NOMO-1 (cell line): ENCODE measurements around the gene HEATR5B.
"Not testable (repeated sequence)": the region's sequence is repeated elsewhere in the genome, so short reads cannot be mapped to it uniquely, and the experiment has no call there.

Experiments
- DNase-seq, 2 experiments: peaks; one replicate each; lab custom pipeline; 2025; ENCODE audit not compliant: unreplicated experiment in 2 of 2; lab: John Stamatoyannopoulos, UW

The HEATR5B gene

GRCh38 chr2:36993841-36994620, 90.1 kb downstream of the HEATR5B start:
- DNase-seq = no peak

GRCh38 chr2:36988008-36988407, 96.2 kb downstream of the HEATR5B start:
- DNase-seq = no peak

- DNase-seq = no peak
Observed at GRCh38 chr2:36982467-36982866, 101.7 kb downstream of the HEATR5B start.

GRCh38 chr2:36981911-36982310, 102.3 kb downstream of the HEATR5B start:
- DNase-seq = no peak

- DNase-seq = not testable (repeated sequence)
Observed at GRCh38 chr2:36979007-36979406, 105.2 kb downstream of the HEATR5B start.

- no peak for DNase-seq
Observed at GRCh38 chr2:36976065-36976464, 108.1 kb downstream of the HEATR5B start.

- no peak for DNase-seq
Observed at GRCh38 chr2:36975306-36975705, 108.9 kb downstream of the HEATR5B start.

- DNase-seq = no peak
Observed at GRCh38 chr2:36973320-36973719, 110.9 kb downstream of the HEATR5B start.

- no peak for DNase-seq
Observed at GRCh38 chr2:36971990-36972389, 112.2 kb downstream of the HEATR5B start.

- peak in 1 of 2 experiments; percentile 46 for DNase-seq
Observed at GRCh38 chr2:36967236-36967876, 116.8 kb downstream of the HEATR5B start.

- DNase-seq = peak; percentile 94 to 99
Observed at GRCh38 chr2:36966370-36967235, 117.6 kb downstream of the HEATR5B start, which contains the start of gene STRN. Gene STRN, minus strand, starts transcription at chr2:36966536. Its CDS starts 73 bp downstream, at chr2:36966463.

GRCh38 chr2:36965751-36966369, 118.3 kb downstream of the HEATR5B start:
- DNase-seq = peak; percentile 19 to 31

- no peak for DNase-seq
Observed at GRCh38 chr2:36965206-36965605, 119.0 kb downstream of the HEATR5B start.

- DNase-seq = no peak
Observed at GRCh38 chr2:36964496-36965058, 119.6 kb downstream of the HEATR5B start.

- DNase-seq = no peak
Observed at GRCh38 chr2:36963734-36964133, 120.4 kb downstream of the HEATR5B start.

GRCh38 chr2:36963106-36963505, 121.1 kb downstream of the HEATR5B start:
- no peak for DNase-seq

GRCh38 chr2:36960773-36961172, 123.4 kb downstream of the HEATR5B start:
- DNase-seq = no peak

GRCh38 chr2:36960005-36960675, 124.0 kb downstream of the HEATR5B start:
- no peak for DNase-seq

GRCh38 chr2:36954977-36955607, 129.1 kb downstream of the HEATR5B start:
- no peak for DNase-seq
